Measurements from ENCODE around the gene PHACTR1. TPM values are rescaled to one million over a fixed set of nuclear protein-coding genes. Genes with fewer than 3 reads are reported as not detected.

The PHACTR1 gene
- total RNA-seq, 4 donors from 2014 or later: 2.6 to 11.2 (median 4.9) TPM

GRCh38 chr6:13099771-13100170 lies 383.2 kb downstream of the PHACTR1 start:
- no peak for TF ChIP-seq CTCF (IDR thresholded peaks at IDR 0.05; ENCODE audit: low read depth)

- no peak for TF ChIP-seq CTCF (IDR thresholded peaks at IDR 0.05; ENCODE audit: low read depth)
Measured at GRCh38 chr6:13101409-13101808, 384.8 kb downstream of the PHACTR1 start.

- no peak for TF ChIP-seq CTCF (IDR thresholded peaks at IDR 0.05; ENCODE audit: low read depth)
Measured at GRCh38 chr6:13101985-13102384, 385.4 kb downstream of the PHACTR1 start.

- TF ChIP-seq CTCF (IDR thresholded peaks at IDR 0.05; ENCODE audit: low read depth): no peak
Measured at GRCh38 chr6:13103169-13103568, 386.6 kb downstream of the PHACTR1 start.

GRCh38 chr6:13105139-13105538 lies 388.6 kb downstream of the PHACTR1 start:
- no peak for TF ChIP-seq CTCF (IDR thresholded peaks at IDR 0.05; ENCODE audit: low read depth)

GRCh38 chr6:13112921-13113320 lies 396.4 kb downstream of the PHACTR1 start:
- TF ChIP-seq CTCF (IDR thresholded peaks at IDR 0.05; ENCODE audit: low read depth): no peak

- TF ChIP-seq CTCF (IDR thresholded peaks at IDR 0.05; ENCODE audit: low read depth): no peak
Measured at GRCh38 chr6:13113376-13113775, 396.8 kb downstream of the PHACTR1 start.

Measured in subcutaneous adipose tissue (tissue), 4 donors.